22Rv1 (cell line): Measurements from ENCODE around the gene RASGEF1B.

Experiments used
- H3K27ac ChIP-seq: fragments of 450-650 bp; 2 replicates; pipeline ENCODE4 v1.5.1; 2017
- ZFX ChIP-seq: fragments of 450-650 bp; IDR thresholded peaks from 2 replicates; pipeline ENCODE4 v1.6.1; 2017; ENCODE audit warnings: antibody characterized with exemption, borderline replicate concordance
- TF ChIP-seq, protein P1 (sequence below): fragments of 450-650 bp; IDR thresholded peaks from 2 replicates; pipeline ENCODE4 v1.5.1; 2017; ENCODE audit warnings: mild to moderate bottlenecking

The RASGEF1B gene

DNA sequence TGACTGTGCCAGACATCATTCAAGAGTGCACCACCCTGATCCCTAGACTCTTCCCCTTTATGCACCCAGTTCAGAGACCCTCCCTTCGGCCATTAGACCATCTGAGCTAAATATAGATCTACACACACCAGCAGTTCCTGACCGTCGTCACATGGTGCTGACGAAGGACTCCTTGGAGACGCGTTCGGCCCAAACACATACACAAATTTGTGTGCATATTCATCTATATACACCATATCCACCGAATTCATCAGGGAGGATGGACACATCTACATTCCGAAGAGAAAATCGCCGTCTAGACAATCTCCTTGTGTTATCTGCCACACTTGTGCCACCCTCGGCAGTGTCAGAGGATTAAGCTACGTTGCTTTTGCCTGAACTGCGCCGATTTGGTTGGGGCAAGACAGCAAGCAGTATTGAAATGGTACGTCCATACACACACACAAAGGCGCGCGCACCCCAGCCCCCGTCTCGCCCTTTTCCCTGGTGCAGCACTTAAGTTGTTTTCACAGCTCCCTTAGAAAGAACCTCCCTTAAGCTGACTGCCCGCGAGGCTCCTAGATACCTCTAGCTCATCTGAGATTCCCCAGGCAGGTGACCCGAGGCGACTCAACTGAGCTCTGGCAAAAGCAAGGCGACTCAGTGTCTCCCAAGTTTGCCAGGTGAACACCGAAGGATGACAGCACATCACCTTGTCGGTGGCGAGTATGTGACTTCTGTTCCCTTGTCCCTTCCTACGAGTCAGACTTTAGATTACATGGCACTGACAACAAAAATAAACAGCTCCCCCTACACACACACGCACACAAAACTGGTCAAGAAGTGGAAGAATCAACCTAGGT lies 1.0 kb downstream of the RASGEF1B start:
- TF ChIP-seq, protein P1, sequence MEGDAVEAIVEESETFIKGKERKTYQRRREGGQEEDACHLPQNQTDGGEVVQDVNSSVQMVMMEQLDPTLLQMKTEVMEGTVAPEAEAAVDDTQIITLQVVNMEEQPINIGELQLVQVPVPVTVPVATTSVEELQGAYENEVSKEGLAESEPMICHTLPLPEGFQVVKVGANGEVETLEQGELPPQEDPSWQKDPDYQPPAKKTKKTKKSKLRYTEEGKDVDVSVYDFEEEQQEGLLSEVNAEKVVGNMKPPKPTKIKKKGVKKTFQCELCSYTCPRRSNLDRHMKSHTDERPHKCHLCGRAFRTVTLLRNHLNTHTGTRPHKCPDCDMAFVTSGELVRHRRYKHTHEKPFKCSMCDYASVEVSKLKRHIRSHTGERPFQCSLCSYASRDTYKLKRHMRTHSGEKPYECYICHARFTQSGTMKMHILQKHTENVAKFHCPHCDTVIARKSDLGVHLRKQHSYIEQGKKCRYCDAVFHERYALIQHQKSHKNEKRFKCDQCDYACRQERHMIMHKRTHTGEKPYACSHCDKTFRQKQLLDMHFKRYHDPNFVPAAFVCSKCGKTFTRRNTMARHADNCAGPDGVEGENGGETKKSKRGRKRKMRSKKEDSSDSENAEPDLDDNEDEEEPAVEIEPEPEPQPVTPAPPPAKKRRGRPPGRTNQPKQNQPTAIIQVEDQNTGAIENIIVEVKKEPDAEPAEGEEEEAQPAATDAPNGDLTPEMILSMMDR: no peak
- TF ChIP-seq ZFX: no peak
- H3K27ac ChIP-seq: peak overlapping the region; percentile 92

DNA sequence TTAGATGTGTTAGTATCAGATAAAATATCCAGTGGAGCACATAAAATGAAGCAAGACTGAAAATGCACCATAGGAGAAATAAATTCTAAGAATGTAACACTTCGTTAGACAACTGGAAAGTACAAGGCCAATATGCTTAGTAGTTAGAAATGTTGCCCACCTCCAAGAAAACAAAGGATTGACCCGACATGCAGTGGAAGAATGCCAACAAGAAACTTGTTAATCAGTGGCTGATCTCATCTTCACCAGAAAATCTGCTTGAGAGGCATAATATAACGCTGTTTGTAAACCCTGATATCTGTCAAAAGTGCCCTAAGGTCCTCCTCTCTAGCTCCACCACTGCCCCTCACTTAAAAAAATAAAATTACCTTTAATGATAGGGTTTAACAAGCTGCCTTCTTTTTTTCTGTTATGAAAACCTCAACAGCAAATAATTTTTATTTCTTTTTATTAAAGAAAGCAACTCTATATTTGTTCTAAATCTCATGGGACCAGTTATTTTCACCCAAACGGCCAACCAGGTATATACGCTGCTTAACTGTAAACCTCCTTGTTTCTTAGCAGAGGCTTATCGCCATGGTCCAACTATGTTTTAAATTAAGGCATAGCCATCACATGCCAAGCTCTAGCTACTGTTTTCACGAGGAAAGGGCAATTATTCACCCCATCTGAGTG lies 1.8 kb downstream of the RASGEF1B start:
- TF ChIP-seq ZFX: no peak
- TF ChIP-seq, protein P1: no peak
- peak overlapping the region; percentile 92 for H3K27ac ChIP-seq

DNA sequence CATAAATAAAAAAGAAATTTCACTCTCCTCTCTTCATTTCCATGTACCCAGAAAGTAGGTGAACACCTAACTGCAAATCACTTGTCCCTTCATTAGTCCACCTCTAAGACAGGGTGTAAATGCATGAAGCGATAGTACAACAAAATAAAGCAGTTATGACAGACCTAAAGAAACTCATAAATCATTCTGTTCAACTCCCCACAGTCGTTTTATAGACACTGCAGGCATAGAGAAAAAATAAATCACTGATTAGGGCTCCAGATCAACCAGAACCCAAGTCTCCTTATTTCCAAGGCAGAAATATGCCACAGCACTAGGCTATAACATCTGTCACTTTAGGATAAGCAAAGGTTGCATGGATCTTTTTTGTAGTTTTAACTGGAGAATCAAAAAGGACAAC lies 3.0 kb downstream of the RASGEF1B start:
- TF ChIP-seq, protein P1: no peak
- no peak for TF ChIP-seq ZFX
- no peak overlapping the region for H3K27ac ChIP-seq

DNA sequence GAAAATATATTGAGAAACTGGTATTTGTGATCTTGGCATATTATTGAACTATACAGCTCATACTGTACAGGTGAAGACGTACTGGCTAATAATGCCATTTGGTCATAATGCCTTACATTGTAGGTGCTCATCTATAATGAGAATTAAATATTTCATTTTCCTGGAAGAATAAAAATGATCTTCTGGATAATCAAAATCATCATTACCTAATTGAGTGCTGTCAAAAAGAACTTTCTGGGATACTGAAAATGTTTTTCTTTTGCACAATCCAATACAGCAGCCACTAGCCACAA lies 4.1 kb downstream of the RASGEF1B start:
- H3K27ac ChIP-seq: no peak overlapping the region
- TF ChIP-seq, protein P1: peak; percentile 39
- no peak for TF ChIP-seq ZFX

DNA sequence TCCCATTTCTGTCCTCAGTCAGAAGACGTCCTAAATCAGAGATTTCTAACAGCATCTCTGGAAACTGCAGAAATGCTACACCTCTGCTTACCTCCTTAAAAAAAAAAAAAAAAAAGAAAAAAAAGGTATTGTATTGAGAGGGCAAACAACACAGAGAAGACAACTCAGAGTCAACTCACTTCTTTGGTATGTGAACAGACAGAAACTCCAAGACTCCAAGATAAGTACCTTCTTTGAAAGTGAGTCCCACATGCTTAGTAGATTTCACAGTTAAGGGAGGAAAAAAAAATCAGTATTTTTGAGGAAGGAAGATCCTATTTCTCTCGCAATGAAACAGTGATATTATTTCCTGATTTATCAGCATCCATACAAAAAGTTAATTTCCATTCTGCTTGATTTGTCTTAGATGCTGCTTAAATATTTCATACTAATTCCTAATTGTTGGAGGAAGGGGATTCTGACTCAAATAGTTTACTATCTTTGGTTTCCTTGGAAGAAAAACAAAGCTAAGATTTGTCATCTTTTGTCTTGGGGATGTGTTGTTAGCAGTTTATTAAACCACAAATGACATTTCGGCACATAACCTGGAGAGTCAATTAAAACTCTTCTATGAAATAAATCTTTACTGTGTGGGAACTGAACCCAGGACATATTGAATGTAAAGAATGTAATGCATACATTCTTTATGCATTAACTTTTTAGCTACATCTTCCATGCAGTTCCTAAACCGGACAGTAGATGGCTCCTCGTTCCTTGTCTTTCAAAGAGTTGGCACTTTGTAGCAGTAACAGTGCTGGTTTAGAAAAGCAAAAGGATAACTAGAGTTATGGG lies 4.7 kb downstream of the RASGEF1B start:
- no peak overlapping the region for H3K27ac ChIP-seq
- TF ChIP-seq, protein P1: peak; percentile 87
- TF ChIP-seq ZFX: no peak

DNA sequence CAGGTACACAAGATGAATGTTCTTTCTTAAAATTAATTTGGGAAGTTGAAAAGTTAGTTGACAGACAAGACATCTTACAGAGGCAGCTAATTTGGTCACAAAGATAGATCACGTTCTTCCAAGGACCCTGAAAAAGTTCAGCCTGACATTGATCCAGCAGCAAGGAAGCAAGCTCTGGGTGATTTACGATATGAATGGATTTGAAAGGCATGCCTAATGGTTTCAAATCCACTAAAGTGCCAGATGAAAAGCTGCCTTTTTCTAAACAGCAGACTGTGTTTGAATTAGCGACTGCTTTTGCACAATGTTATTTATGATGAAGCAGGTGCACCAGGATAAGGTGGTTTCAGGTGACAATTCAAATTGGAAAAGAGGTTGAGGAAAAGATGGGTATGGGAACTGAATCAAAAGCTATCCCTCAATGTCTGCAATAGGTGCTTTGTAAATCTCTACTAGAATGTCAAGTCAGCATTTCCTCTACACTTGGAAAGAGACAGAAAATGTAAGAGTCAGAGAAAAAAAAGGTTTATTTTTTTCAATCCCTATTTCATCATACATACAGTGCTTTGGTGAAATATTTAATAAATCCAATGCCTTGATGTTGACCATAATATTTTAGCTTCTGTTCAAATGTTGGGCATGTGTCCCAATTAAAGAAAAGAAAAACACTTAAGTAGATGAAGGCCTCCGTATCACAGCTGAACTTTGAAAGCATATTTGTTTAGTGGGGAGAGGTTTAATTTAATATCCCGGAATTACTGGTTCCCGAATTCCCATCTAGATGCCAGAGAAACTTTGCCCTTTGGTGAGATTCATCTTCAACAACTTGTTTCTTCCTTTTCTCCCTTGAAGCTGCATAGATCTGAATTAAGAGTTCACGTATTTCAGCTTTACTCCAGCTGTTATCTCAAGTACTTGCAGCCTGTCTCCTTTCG lies 6.0 kb downstream of the RASGEF1B start:
- TF ChIP-seq ZFX: no peak
- TF ChIP-seq, protein P1: no peak
- no peak overlapping the region for H3K27ac ChIP-seq
